SU-DHL-6 (cell line): Measurements from ENCODE around the gene SPTLC2.

Source experiments
- CTCF ChIP-seq: fragments of 200-600 bp; sonication (generic); IDR thresholded peaks from one replicate; pipeline ENCODE4 v1.5.1; 2017; ENCODE audit warnings: antibody characterized with exemption, mild to moderate bottlenecking, low read length, moderate library complexity; ENCODE audit not compliant: insufficient read depth, poor library complexity, severe bottlenecking
- EZH2phosphoT487 ChIP-seq: fragments of 200-600 bp; sonication (generic), shearing (Covaris generic); conservative IDR thresholded peaks from 2 replicates; pipeline ENCODE4 v1.6.1; 2018; ENCODE audit warnings: mild to moderate bottlenecking, antibody characterized with exemption, low read length, moderate library complexity, mixed read lengths

- TF ChIP-seq CTCF (no peak), EZH2phosphoT487 (no peak)
Measured at GRCh38 chr14:77622366-77622961, 6.0 kb upstream of the SPTLC2 start.
